HepG2 (cell line): ENCODE measurements around the gene MMS19. TPM values are rescaled to one million over a fixed set of nuclear protein-coding genes. Genes with fewer than 3 reads are reported as not detected.
"Not testable (repeated sequence)": the region's sequence is repeated elsewhere in the genome, so short reads cannot be mapped to it uniquely, and the experiment has no call there.

Source experiments
- ATAC-seq: fragments of 200-7000 bp; cut with Tn5 transposase; 3 replicates; pipeline ENCODE4 v1.9.1; 2020; ENCODE audit warnings: mild to moderate bottlenecking, moderate library complexity
- BruUV-seq: library from RNA; stranded (reverse); fragments of 400-500 nt; replicated peaks from 2 replicates; lab custom pipeline; 2021; lab: Mats Ljungman, UMichigan
- CTCF ChIA-PET: fragments of 300-600 bp; formaldehyde crosslinking; extraction: SDS; loops from one replicate; lab custom pipeline; 2021; ENCODE audit warnings: low total read pairs, inconsistent platforms, low intra/inter-chr PET ratio; lab: Yijun Ruan, JAX
- POLR2A ChIA-PET: fragments of 350-600 bp; sonication (Branson Sonifier 250); formaldehyde crosslinking; loops from one replicate; lab custom pipeline; 2020; ENCODE audit warnings: antibody characterized with exemption, inconsistent platforms; lab: Yijun Ruan, JAX
- DNase-seq: peaks from one replicate; pipeline ENCODE4 v3.0.0-alpha.2; 2015; ENCODE audit warnings: low spot score
- FAIRE-seq: peaks from 3 replicates; lab custom pipeline; 2011; peaks lifted over from hg19 to GRCh38; lab: Jason Lieb, UNC
- H2AFZ ChIP-seq: one replicate; pipeline ENCODE4 v1.6.1; 2011; ENCODE audit warnings: low read length, inconsistent platforms
- H3K27ac ChIP-seq: fragments of 300-600 bp; 3 replicates; pipeline ENCODE4 v1.8.0; 2011; ENCODE audit warnings: mixed run types, mild to moderate bottlenecking, mixed read lengths, low read length, inconsistent platforms; ENCODE audit not compliant: insufficient read depth; ENCODE audit errors: extremely low read length
- H3K27me3 ChIP-seq, 2 experiments: fragments of 200-600 bp in 1 of 2; 2 replicates in 1 of 2; 3 replicates in 1 of 2; pipeline versions ENCODE4 v1.6.0 to v1.8.0; 2011; ENCODE audit warnings: low read length in 2 of 2, mild to moderate bottlenecking in 2 of 2, moderate library complexity in 2 of 2, inconsistent platforms in 1 of 2; ENCODE audit not compliant: insufficient read depth in 2 of 2, control insufficient read depth in 1 of 2
- H3K36me3 ChIP-seq, 2 experiments: fragments of 200-600 bp in 1 of 2; replicated peaks in 1 of 2; 2 replicates in 1 of 2; 3 replicates in 1 of 2; pipeline versions ENCODE4 v1.5.1 to v1.8.0; 2011; ENCODE audit warnings: low read length in 2 of 2, inconsistent platforms in 1 of 2; ENCODE audit not compliant: insufficient read depth in 2 of 2, control insufficient read depth in 1 of 2
- H3K4me1 ChIP-seq: 2 replicates; pipeline ENCODE4 v1.5.1; 2012; ENCODE audit warnings: low read length, inconsistent platforms; ENCODE audit not compliant: insufficient read depth
- H3K4me2 ChIP-seq: 2 replicates; pipeline ENCODE4 v1.6.0; 2011; ENCODE audit warnings: low read depth, low read length, inconsistent platforms
- H3K4me3 ChIP-seq, 3 experiments: fragments of 200-600 bp in 1 of 3; sonication (generic), shearing (Covaris generic) in 1 of 3; replicated peaks in 1 of 3; 2 replicates each; pipeline ENCODE4 v1.5.1; 2011 to 2016; ENCODE audit warnings: low read length in 3 of 3, inconsistent platforms in 2 of 3, low read depth in 2 of 3, mild to moderate bottlenecking in 2 of 3, control low read depth in 1 of 3, mixed read lengths in 1 of 3; ENCODE audit not compliant: insufficient read depth in 1 of 3
- H3K79me2 ChIP-seq: one replicate; pipeline ENCODE4 v1.6.1; 2011; ENCODE audit warnings: low read length, inconsistent platforms; ENCODE audit not compliant: insufficient read depth
- H3K9ac ChIP-seq: 2 replicates; pipeline ENCODE4 v1.6.0; 2011; ENCODE audit warnings: mild to moderate bottlenecking, low read depth, low read length, inconsistent platforms; ENCODE audit not compliant: insufficient read depth
- H3K9me3 ChIP-seq: 2 replicates; pipeline ENCODE4 v1.5.1; 2012; ENCODE audit warnings: mild to moderate bottlenecking, low read length
- H4K20me1 ChIP-seq: 2 replicates; pipeline ENCODE4 v1.6.0; 2011; ENCODE audit warnings: inconsistent platforms, mild to moderate bottlenecking, low read length, moderate library complexity; ENCODE audit not compliant: insufficient read depth
- AHR ChIP-seq: IDR thresholded peaks from 2 replicates; pipeline ENCODE4 v1.6.1; 2018; ENCODE audit warnings: missing genetic modification reagents, missing compliant biosample characterization
- HNF4G ChIP-seq, 2 experiments: sonication (generic) in 1 of 2; formaldehyde crosslinking in 1 of 2; IDR thresholded peaks; 2 replicates each; pipeline versions ENCODE4 v1.4.0 to v1.6.1; 2011 to 2020; ENCODE audit warnings: borderline replicate concordance in 2 of 2, low read depth in 2 of 2, mild to moderate bottlenecking in 2 of 2, low read length in 1 of 2, missing genetic modification reagents in 1 of 2, moderate library complexity in 1 of 2
- HNRNPL ChIP-seq: fragments of 200-400 bp; formaldehyde crosslinking; IDR thresholded peaks from 2 replicates; pipeline ENCODE4 v1.6.1; 2017; ENCODE audit warnings: mild to moderate bottlenecking, low read depth, low read length
- JDP2 ChIP-seq: sonication (generic); formaldehyde crosslinking; IDR thresholded peaks from 2 replicates; pipeline ENCODE4 v1.8.1; 2022; ENCODE audit warnings: missing genetic modification reagents, borderline replicate concordance
- SP140L ChIP-seq: sonication (generic); formaldehyde crosslinking; IDR thresholded peaks from 2 replicates; pipeline ENCODE4 v1.4.0; 2020; ENCODE audit warnings: missing genetic modification reagents, borderline replicate concordance
- SRSF4 ChIP-seq: fragments of 200-400 bp; formaldehyde crosslinking; IDR thresholded peaks from one replicate; pipeline ENCODE4 v1.6.1; 2018; ENCODE audit warnings: mild to moderate bottlenecking, low read depth, low read length, moderate library complexity; ENCODE audit not compliant: poor library complexity, severe bottlenecking
- XBP1 ChIP-seq: sonication (generic); formaldehyde crosslinking; IDR thresholded peaks from 2 replicates; pipeline ENCODE4 v1.5.0; 2020; ENCODE audit warnings: missing genetic modification reagents
- ZNF687 ChIP-seq: sonication (generic); formaldehyde crosslinking; IDR thresholded peaks from 2 replicates; pipeline ENCODE4 v1.5.1; 2020; ENCODE audit warnings: mild to moderate bottlenecking, missing genetic modification reagents, moderate library complexity
- ZNF768 ChIP-seq: sonication (generic); formaldehyde crosslinking; IDR thresholded peaks from 2 replicates; pipeline ENCODE4 v1.4.0; 2020; ENCODE audit warnings: missing genetic modification reagents
- ZNF883 ChIP-seq: sonication (generic); formaldehyde crosslinking; IDR thresholded peaks from 2 replicates; pipeline ENCODE4 v1.5.1; 2020; ENCODE audit warnings: mild to moderate bottlenecking, missing genetic modification reagents; ENCODE audit errors: not compliant biosample characterization
- WGBS: methylation state at CpG from one replicate; pipeline ENCODE4 v1.1.6; 2017; ENCODE audit warnings: low lambda C conversion rate; 5-methylcytosine and 5-hydroxymethylcytosine counted together
- in situ Hi-C: cut with HindIII; loops from 2 replicates; pipeline ENCODE4 v1.10.0; 2017; ENCODE audit warnings: low pct_unique_long_range_greater_than_20kb; ENCODE audit not compliant: extremely low pct_ligation_motif_present
- intact Hi-C: fragments of 100-400 bp; cut with micrococcal nuclease; formaldehyde crosslinking; loops from one replicate; pipeline ENCODE4 v1.10.0; 2022; ENCODE audit not compliant: unreplicated experiment
- polyA plus RNA-seq, 8 experiments: library from polyadenylated mRNA; depleted of rRNA in 3 of 8; stranded (reverse) in 7 of 8; unstranded in 1 of 8; fragments of >200 nt; fragmentation: Illumina TruSeq in 4 of 8; extraction: Trizol in 4 of 8; gene quantifications; 2 replicates each; pipeline versions ENCODE4 v1.2.1 to v1.2.3, GENCODE V29; 2011 to 2016; ENCODE audit warnings: low read depth in 4 of 8, missing spikeins in 1 of 8, mixed read lengths in 1 of 8; ENCODE audit not compliant: insufficient read depth in 1 of 8
- total RNA-seq, 5 experiments: library from RNA; depleted of rRNA; stranded (reverse); fragments of >200 nt; fragmentation: Illumina TruSeq; extraction: Trizol; gene quantifications; 2 replicates each; pipeline ENCODE4 v1.2.3, GENCODE V29; 2016; ENCODE audit warnings: low read depth in 1 of 5
- TF ChIP-seq, protein P1 (sequence below): sonication (generic); formaldehyde crosslinking; IDR thresholded peaks from 2 replicates; pipeline ENCODE4 v1.8.0; 2022; ENCODE audit warnings: mild to moderate bottlenecking, missing genetic modification reagents, borderline replicate concordance

The MMS19 gene
- total and polyA plus RNA-seq, 2 of the 13 experiments (the other 11 are each of a cell fraction or from before 2014, with no cell fraction given): 76.4 to 107 TPM

DNA sequence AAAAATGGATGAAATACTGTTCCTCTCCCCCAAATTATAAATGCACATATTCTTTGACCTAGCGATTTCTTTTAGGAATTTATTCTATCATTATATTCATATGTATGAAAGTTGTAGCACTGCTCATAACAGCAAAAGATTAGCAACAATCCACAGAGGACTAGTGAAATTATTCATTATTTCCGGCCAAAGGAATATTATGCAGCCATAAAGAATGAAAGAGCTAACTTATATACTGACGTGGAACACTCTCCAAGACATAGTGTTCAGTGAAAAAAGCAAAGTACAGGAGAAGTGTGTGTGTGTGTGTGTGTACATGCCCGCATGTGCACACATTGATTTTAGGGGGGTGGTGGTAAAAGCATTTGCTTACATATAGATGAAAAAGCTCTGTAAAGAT is 23.3 kb downstream of the MMS19 start (continued):
- TF ChIP-seq HNF4G (IDR thresholded peaks at IDR 0.05; ENCODE audit: borderline replicate concordance, low read depth, low read length): no peak
- no peak for TF ChIP-seq HNF4G (CRISPR knock-in tag; IDR thresholded peaks at IDR 0.05; ENCODE audit: borderline replicate concordance, low read depth)

- H3K79me2 ChIP-seq, POLR2A ChIA-PET, H3K27ac ChIP-seq, in situ Hi-C loops, DNase-seq, BruUV-seq, ATAC-seq, H2AFZ ChIP-seq, CTCF ChIA-PET, H3K4me2 ChIP-seq, H3K9me3 ChIP-seq, H3K9ac ChIP-seq, intact Hi-C loops, FAIRE-seq, H3K4me3 ChIP-seq, H4K20me1 ChIP-seq, H3K27me3 ChIP-seq: not testable (repeated sequence)
- H3K36me3 ChIP-seq: peaks cover 38 to 75% of the 10 kb centered on the region in 2 experiments
- H3K4me1 ChIP-seq: peaks cover 18% of the 10 kb centered on the region
- WGBS: 89% methylated on average over 7 of the region's 12 CpGs
Measured at GRCh38 chr10:97468781-97469180, 29.4 kb downstream of the MMS19 start.

- peaks cover 25% of the 10 kb centered on the region for H3K4me1 ChIP-seq
- intact Hi-C loops (no loop called here), in situ Hi-C loops (no loop called here)
- DNase-seq (no peak), ATAC-seq (no peak), FAIRE-seq (no peak)
- no TSS peak for BruUV-seq
- no peak overlapping the region for H2AFZ ChIP-seq
- H4K20me1 ChIP-seq: no peaks in the 10 kb centered on the region
- POLR2A ChIA-PET: no interaction called here
- CTCF ChIA-PET: no interaction called here
- H3K4me3 ChIP-seq: no peak overlapping the region
- WGBS: 92% methylated on average over 1 of the region's 3 CpGs
- no peaks in the 10 kb centered on the region for H3K9me3 ChIP-seq
- no peaks in the 10 kb centered on the region for H3K79me2 ChIP-seq
- no peak overlapping the region for H3K4me2 ChIP-seq
- H3K36me3 ChIP-seq: peaks cover 38 to 72% of the 10 kb centered on the region in 2 experiments
- H3K27ac ChIP-seq: no peak overlapping the region
- no peaks in the 10 kb centered on the region for H3K27me3 ChIP-seq
- H3K9ac ChIP-seq: no peak overlapping the region
- TF ChIP-seq HNRNPL: no peak
- no peak for TF ChIP-seq XBP1 (CRISPR knock-in tag)
- TF ChIP-seq, protein P1, sequence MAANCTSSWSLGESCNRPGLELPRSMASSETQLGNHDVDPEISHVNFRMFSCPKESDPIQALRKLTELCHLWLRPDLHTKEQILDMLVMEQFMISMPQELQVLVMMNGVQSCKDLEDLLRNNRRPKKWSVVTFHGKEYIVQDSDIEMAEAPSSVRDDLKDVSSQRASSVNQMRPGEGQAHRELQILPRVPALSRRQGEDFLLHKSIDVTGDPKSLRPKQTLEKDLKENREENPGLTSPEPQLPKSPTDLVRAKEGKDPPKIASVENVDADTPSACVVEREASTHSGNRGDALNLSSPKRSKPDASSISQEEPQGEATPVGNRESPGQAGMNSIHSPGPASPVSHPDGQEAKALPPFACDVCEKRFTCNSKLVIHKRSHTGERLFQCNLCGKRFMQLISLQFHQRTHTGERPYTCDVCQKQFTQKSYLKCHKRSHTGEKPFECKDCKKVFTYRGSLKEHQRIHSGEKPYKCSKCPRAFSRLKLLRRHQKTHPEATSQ (CRISPR knock-in tag): no peak
- no peak for TF ChIP-seq ZNF883
- no peak for TF ChIP-seq JDP2 (CRISPR knock-in tag)
- no peak for TF ChIP-seq ZNF768 (CRISPR knock-in tag)
- no peak for TF ChIP-seq AHR (CRISPR knock-in tag)
- no peak for TF ChIP-seq ZNF687
- no peak for TF ChIP-seq SRSF4
- no peak for TF ChIP-seq SP140L
Measured at GRCh38 chr10:97468162-97468561, 30.1 kb downstream of the MMS19 start.
